A673 (cell line): Measurements from ENCODE around the gene PSPC1. TPM values are rescaled to one million over a fixed set of nuclear protein-coding genes. Genes with fewer than 3 reads are reported as not detected.
"Not testable (repeated sequence)": the region's sequence is repeated elsewhere in the genome, so short reads cannot be mapped to it uniquely, and the experiment has no call there.

Experiments
- BruUV-seq: library from RNA; stranded (reverse); fragments of 400-500 nt; replicated peaks from 2 replicates; lab custom pipeline; 2021; lab: Mats Ljungman, UMichigan
- CTCF ChIA-PET: fragments of 300-600 bp; sonication (Branson Sonifier 250); formaldehyde crosslinking; loops from one replicate; lab custom pipeline; 2022; ENCODE audit warnings: antibody characterized with exemption; lab: Charles Lee
- POLR2A ChIA-PET: fragments of 300-600 bp; sonication (Branson Sonifier 250); formaldehyde crosslinking; loops from one replicate; lab custom pipeline; 2022; ENCODE audit warnings: antibody characterized with exemption; ENCODE audit not compliant: low non-redundant PET; lab: Charles Lee
- DNase-seq: peaks from one replicate; pipeline ENCODE4 v3.0.0-alpha.2; 2015; ENCODE audit warnings: low spot score
- H3K27ac ChIP-seq: fragments of 200-600 bp; sonication (generic); 2 replicates; pipeline ENCODE4 v1.5.1; 2016; ENCODE audit warnings: mixed run types, low read depth, mild to moderate bottlenecking, mixed read lengths, antibody characterized with exemption, low read length; ENCODE audit not compliant: poor library complexity, severe bottlenecking
- H3K27me3 ChIP-seq: fragments of 200-600 bp; sonication (generic); replicated peaks from 2 replicates; pipeline ENCODE4 v1.6.1; 2017; ENCODE audit warnings: mixed run types, low read depth, mild to moderate bottlenecking, mixed read lengths, antibody characterized with exemption, low read length; ENCODE audit not compliant: insufficient read depth, poor library complexity
- H3K36me3 ChIP-seq: fragments of 200-600 bp; sonication (generic); 2 replicates; pipeline ENCODE4 v1.6.1; 2016; ENCODE audit warnings: mixed run types, mild to moderate bottlenecking, mixed read lengths, antibody characterized with exemption, low read length; ENCODE audit not compliant: insufficient read depth, poor library complexity, severe bottlenecking
- H3K4me1 ChIP-seq: fragments of 200-600 bp; sonication (generic); 2 replicates; pipeline ENCODE4 v1.6.1; 2017; ENCODE audit warnings: mixed run types, mild to moderate bottlenecking, mixed read lengths, antibody characterized with exemption, low read length; ENCODE audit not compliant: insufficient read depth, poor library complexity, severe bottlenecking
- H3K4me3 ChIP-seq: fragments of 200-600 bp; sonication (generic); 2 replicates; pipeline ENCODE4 v1.5.1; 2016; ENCODE audit warnings: low read depth, mixed run types, mild to moderate bottlenecking, mixed read lengths, low read length; ENCODE audit not compliant: poor library complexity, severe bottlenecking
- H3K9me3 ChIP-seq: fragments of 200-600 bp; sonication (generic); 2 replicates; pipeline ENCODE4 v1.6.1; 2016; ENCODE audit warnings: mixed run types, low read depth, mild to moderate bottlenecking, mixed read lengths, antibody characterized with exemption, low read length; ENCODE audit not compliant: poor library complexity, severe bottlenecking
- CTCF ChIP-seq: fragments of 300-800, 200-600 bp; sonication (generic); conservative IDR thresholded peaks from 2 replicates; pipeline ENCODE4 v1.5.1; 2017; ENCODE audit warnings: low read depth, mild to moderate bottlenecking, antibody characterized with exemption, low read length, moderate library complexity, mixed read lengths
- EZH2 ChIP-seq: fragments of 200-600 bp; sonication (generic); IDR thresholded peaks from 2 replicates; pipeline ENCODE4 v1.6.1; 2017; ENCODE audit warnings: borderline replicate concordance, low read depth, mild to moderate bottlenecking, mixed read lengths, antibody characterized with exemption, low read length; ENCODE audit not compliant: poor library complexity, severe bottlenecking
- intact Hi-C: fragments of 100-400 bp; cut with micrococcal nuclease; formaldehyde crosslinking; loops from one replicate; pipeline ENCODE4 v1.10.0; 2022; ENCODE audit not compliant: unreplicated experiment
- total RNA-seq: library from RNA; stranded (reverse); gene quantifications from 2 replicates; pipeline ENCODE4 v1.2.3, GENCODE V29; 2021

PSPC1 gene
- total RNA-seq, 1 experiment from 2014 or later, result 90.9 TPM

GRCh38 chr13:19704256-19704655 lies 78.5 kb downstream of the PSPC1 start:
- peaks cover 38% of the 10 kb centered on the region for H3K4me1 ChIP-seq
- DNase-seq, H3K36me3 ChIP-seq, H3K4me3 ChIP-seq, BruUV-seq, H3K9me3 ChIP-seq, H3K27me3 ChIP-seq, H3K27ac ChIP-seq, intact Hi-C loops, CTCF ChIA-PET, POLR2A ChIA-PET: not testable (repeated sequence)

- intact Hi-C loops, POLR2A ChIA-PET, H3K27ac ChIP-seq, BruUV-seq, DNase-seq, H3K36me3 ChIP-seq, H3K4me3 ChIP-seq, H3K27me3 ChIP-seq, CTCF ChIA-PET, H3K9me3 ChIP-seq: not testable (repeated sequence)
- H3K4me1 ChIP-seq, result peaks cover 35% of the 10 kb centered on the region
Observed at GRCh38 chr13:19701619-19702018, 81.1 kb downstream of the PSPC1 start.

GRCh38 chr13:19700963-19701362 lies 81.8 kb downstream of the PSPC1 start:
- POLR2A ChIA-PET, H3K9me3 ChIP-seq, H3K27me3 ChIP-seq, H3K27ac ChIP-seq, intact Hi-C loops, DNase-seq, H3K4me3 ChIP-seq, CTCF ChIA-PET, BruUV-seq, H3K36me3 ChIP-seq: not testable (repeated sequence)
- peaks cover 29% of the 10 kb centered on the region for H3K4me1 ChIP-seq

GRCh38 chr13:19695829-19696228 lies 86.9 kb downstream of the PSPC1 start:
- peaks cover 35% of the 10 kb centered on the region for H3K4me1 ChIP-seq
- DNase-seq, result no peak
- H3K27me3 ChIP-seq, result no peaks in the 10 kb centered on the region
- BruUV-seq, result no TSS peak
- POLR2A ChIA-PET, result no interaction called here
- CTCF ChIA-PET, result no interaction called here
- H3K27ac ChIP-seq, result no peak overlapping the region
- TF ChIP-seq CTCF, result no peak
- TF ChIP-seq EZH2, result no peak
- intact Hi-C loops, result no loop called here
- H3K4me3 ChIP-seq, result no peak overlapping the region
- no peaks in the 10 kb centered on the region for H3K36me3 ChIP-seq
- H3K9me3 ChIP-seq, result no peaks in the 10 kb centered on the region

- no TSS peak for BruUV-seq
- H3K27ac ChIP-seq, result no peak overlapping the region
- POLR2A ChIA-PET, result no interaction called here
- H3K27me3 ChIP-seq, result no peaks in the 10 kb centered on the region
- H3K36me3 ChIP-seq, result no peaks in the 10 kb centered on the region
- intact Hi-C loops, result no loop called here
- no peaks in the 10 kb centered on the region for H3K9me3 ChIP-seq
- H3K4me1 ChIP-seq, result peaks cover 33% of the 10 kb centered on the region
- DNase-seq, result no peak
- no peak overlapping the region for H3K4me3 ChIP-seq
- no peak for TF ChIP-seq CTCF
- TF ChIP-seq EZH2, result no peak
- CTCF ChIA-PET, result no interaction called here
Observed at GRCh38 chr13:19695428-19695827, 87.3 kb downstream of the PSPC1 start.

- not testable (repeated sequence) for BruUV-seq
Observed at GRCh38 chr13:19691447-19691846, 91.3 kb downstream of the PSPC1 start.

More at GRCh38 chr13:19691447-19691846, 91.3 kb downstream of the PSPC1 start:
- CTCF ChIA-PET, H3K27me3 ChIP-seq, POLR2A ChIA-PET, H3K36me3 ChIP-seq, H3K4me1 ChIP-seq, DNase-seq, intact Hi-C loops, H3K27ac ChIP-seq, H3K4me3 ChIP-seq, H3K9me3 ChIP-seq: not testable (repeated sequence)
